ENCODE results near the gene ATXN10.

The ATXN10 gene

GRCh38 chr22:45670981-45671782, 452 bp upstream of the ATXN10 start:
- FAIRE-seq (no peak), DNase-seq (ENCODE audit: insufficient read length, low spot score) (no peak)
- no peak for TF ChIP-seq CTCF (IDR thresholded peaks at IDR 0.05; ENCODE audit: insufficient read depth, missing control alignments)

- no peak for DNase-seq (ENCODE audit: insufficient read length, low spot score)
- FAIRE-seq = no peak
These were observed 1.2 kb downstream of the ATXN10 start for GRCh38 chr22:45672564-45673481.

DNA sequence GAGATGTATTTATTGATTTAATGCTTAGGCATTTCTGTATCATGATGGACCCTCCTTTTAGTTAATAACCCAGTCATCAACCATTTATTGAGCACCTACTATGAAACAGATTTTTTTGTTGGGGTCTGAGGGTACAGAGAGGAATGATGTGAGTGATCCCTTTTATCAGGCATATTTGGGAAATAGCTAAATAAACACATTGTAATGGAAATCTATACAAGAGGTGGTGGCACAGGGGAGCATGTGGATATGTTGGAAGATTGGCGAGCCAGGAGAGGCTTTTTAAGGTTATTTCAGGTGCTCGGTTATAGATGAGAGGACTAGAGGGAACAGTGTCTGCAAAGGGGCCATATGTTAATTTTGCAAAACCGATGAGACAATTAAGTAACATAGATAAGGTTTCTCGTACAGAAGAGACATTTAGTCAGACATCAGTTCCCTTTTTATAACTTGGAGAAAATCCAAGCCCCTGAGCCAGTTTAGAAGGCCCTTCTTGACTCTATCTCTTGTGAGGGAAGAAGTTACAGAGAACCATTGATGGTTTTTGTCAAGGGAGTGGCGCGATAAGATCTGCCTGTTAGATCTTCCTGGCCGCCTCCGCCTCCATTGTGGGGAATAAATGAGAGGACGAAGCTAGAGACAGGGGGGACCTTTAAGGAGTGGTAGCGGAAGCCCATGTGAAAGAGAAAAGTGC, 2.0 kb downstream of the ATXN10 start:
- FAIRE-seq = no peak

More at GRCh38 chr22:45672564-45673481, 1.2 kb downstream of the ATXN10 start:
- no peak for TF ChIP-seq CTCF (IDR thresholded peaks at IDR 0.05; ENCODE audit: insufficient read depth, missing control alignments)

GRCh38 chr22:45676024-45676423, 4.4 kb downstream of the ATXN10 start:
- no peak for TF ChIP-seq CTCF (IDR thresholded peaks at IDR 0.05; ENCODE audit: insufficient read depth, missing control alignments)
- DNase-seq (ENCODE audit: insufficient read length, low spot score) (no peak), FAIRE-seq (no peak)

More for the DNA sequence above, 2.0 kb downstream of the ATXN10 start:
- TF ChIP-seq CTCF (IDR thresholded peaks at IDR 0.05; ENCODE audit: insufficient read depth, missing control alignments) = no peak
- DNase-seq (ENCODE audit: insufficient read length, low spot score) = no peak

DNA sequence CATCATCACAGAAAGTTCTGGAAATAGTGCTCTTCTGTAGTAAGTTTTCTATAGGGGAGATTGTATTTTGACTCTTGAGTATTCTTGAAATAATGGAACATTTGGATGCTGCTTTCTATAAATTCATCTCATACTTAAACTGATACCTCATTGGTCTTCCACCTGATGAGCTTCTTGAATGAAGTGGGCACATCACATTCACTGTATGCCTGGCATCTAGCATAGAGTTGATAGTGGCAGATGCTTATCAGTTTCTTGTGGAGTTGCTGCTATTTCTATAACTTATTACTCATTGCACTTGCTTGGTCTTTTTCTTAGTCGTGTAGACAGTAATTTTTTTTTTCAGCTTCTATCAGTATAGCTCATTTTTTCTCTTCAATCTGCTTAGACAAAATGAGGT, 5.4 kb downstream of the ATXN10 start:
- DNase-seq (ENCODE audit: insufficient read length, low spot score) = no peak
- FAIRE-seq = no peak
- TF ChIP-seq CTCF (IDR thresholded peaks at IDR 0.05; ENCODE audit: insufficient read depth, missing control alignments) = no peak

DNA sequence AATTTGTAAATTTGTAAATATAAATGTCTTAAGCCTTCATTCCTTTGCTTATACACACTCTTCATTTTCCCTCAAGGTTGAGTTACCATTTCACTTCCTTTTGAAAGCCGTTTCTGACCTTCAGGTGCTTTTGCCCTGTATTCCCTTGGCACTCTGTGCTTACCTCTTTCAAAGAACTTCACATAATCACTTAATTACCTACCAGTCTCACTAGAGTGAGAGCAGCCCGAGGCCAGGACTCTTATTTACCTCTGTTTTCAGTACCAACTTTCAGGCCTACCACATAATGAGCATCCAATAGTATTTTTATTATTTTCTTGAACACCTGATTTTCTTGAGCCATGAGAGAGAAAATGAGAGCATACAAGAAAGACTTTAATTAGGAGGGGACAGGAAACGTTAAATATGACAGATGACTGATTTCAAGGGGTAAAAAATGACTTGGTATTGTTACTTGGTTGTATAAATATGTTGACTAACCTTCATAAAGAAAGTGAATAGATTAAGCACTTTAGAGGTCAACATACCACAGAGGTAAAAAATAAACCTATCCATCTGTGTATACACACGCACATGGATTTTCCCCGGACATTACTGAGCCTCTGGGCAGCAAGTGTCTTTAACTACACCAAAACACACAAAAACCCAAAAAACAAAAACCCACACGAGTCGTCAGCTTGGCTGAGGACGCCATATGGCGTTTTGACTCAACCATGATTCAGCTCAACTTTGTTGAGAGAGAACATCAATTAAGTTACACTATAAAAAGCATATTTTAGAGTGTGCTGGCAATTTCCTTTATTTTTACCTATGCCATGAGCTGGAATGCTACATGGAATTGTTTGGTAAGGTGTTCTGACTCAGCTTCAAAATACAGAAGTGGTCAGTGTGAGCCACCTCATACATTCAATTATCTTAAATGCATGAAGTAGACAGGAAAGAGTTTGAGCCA, 7.6 kb downstream of the ATXN10 start:
- no peak for FAIRE-seq
- no peak for TF ChIP-seq CTCF (IDR thresholded peaks at IDR 0.05; ENCODE audit: insufficient read depth, missing control alignments)
- DNase-seq (ENCODE audit: insufficient read length, low spot score) = no peak

Data from D721Med (cell line).